Mesendoderm (in vitro differentiated cells): ENCODE results near the gene NDUFA13.

Source experiments
- DNase-seq: peaks from one replicate; pipeline ENCODE4 v3.0.0; 2013
- H2AK5ac ChIP-seq: 2 replicates; pipeline ENCODE4 v1.6.1; 2013; ENCODE audit warnings: low read length, inconsistent platforms
- H2BK120ac ChIP-seq: 2 replicates; pipeline ENCODE4 v1.6.1; 2013; ENCODE audit warnings: low read depth, mild to moderate bottlenecking, low read length, moderate library complexity, mixed read lengths
- H2BK15ac ChIP-seq: replicated peaks from 2 replicates; pipeline ENCODE4 v1.6.1; 2013; ENCODE audit warnings: low read depth, mild to moderate bottlenecking, moderate library complexity
- H2BK5ac ChIP-seq: 2 replicates; pipeline ENCODE4 v1.6.1; 2013; ENCODE audit warnings: low read length, inconsistent platforms
- H3K18ac ChIP-seq: 2 replicates; pipeline ENCODE4 v1.6.1; 2013; ENCODE audit warnings: mild to moderate bottlenecking, low read length, mixed read lengths
- H3K23ac ChIP-seq: one replicate; pipeline ENCODE4 v1.6.1; 2013; ENCODE audit warnings: low read length
- H3K27ac ChIP-seq: 2 replicates; pipeline ENCODE4 v1.5.1; 2013; ENCODE audit warnings: low read depth, mild to moderate bottlenecking, inconsistent platforms, low read length, moderate library complexity
- H3K27me3 ChIP-seq: 2 replicates; pipeline ENCODE4 v1.6.1; 2013; ENCODE audit warnings: low read length, control low read depth, mild to moderate bottlenecking, inconsistent platforms; ENCODE audit not compliant: insufficient read depth, poor library complexity
- H3K36me3 ChIP-seq: 2 replicates; pipeline ENCODE4 v1.6.1; 2013; ENCODE audit warnings: low read length, inconsistent platforms; ENCODE audit not compliant: control insufficient read depth, insufficient read depth
- H3K4ac ChIP-seq: one replicate; pipeline ENCODE4 v1.6.1; 2013; ENCODE audit warnings: low read depth, mild to moderate bottlenecking, low read length, moderate library complexity
- H3K4me1 ChIP-seq: 2 replicates; pipeline ENCODE4 v1.6.1; 2013; ENCODE audit warnings: low read depth, low read length, inconsistent platforms; ENCODE audit not compliant: control insufficient read depth
- H3K4me2 ChIP-seq: 2 replicates; pipeline ENCODE4 v1.6.1; 2013; ENCODE audit warnings: low read length
- H3K4me3 ChIP-seq: 2 replicates; pipeline ENCODE4 v1.5.1; 2013; ENCODE audit warnings: mild to moderate bottlenecking, low read length
- H3K56ac ChIP-seq: one replicate; pipeline ENCODE4 v1.6.1; 2013; ENCODE audit warnings: low read length
- H3K79me1 ChIP-seq: 2 replicates; pipeline ENCODE4 v1.6.1; 2013; ENCODE audit warnings: low read length, inconsistent platforms
- H3K79me2 ChIP-seq: 2 replicates; pipeline ENCODE4 v1.6.1; 2013; ENCODE audit warnings: mild to moderate bottlenecking, low read length; ENCODE audit not compliant: control insufficient read depth, insufficient read depth
- H3K9ac ChIP-seq: 2 replicates; pipeline ENCODE4 v1.6.1; 2013; ENCODE audit warnings: low read length, inconsistent platforms
- H4K5ac ChIP-seq: one replicate; pipeline ENCODE4 v1.6.1; 2013; ENCODE audit warnings: low read length
- H4K8ac ChIP-seq: one replicate; pipeline ENCODE4 v1.6.1; 2013; ENCODE audit warnings: low read depth, mild to moderate bottlenecking, control low read depth, low read length, moderate library complexity
- WGBS: extraction: QIAGEN DNeasy Blood & Tissue Kit; methylation state at CpG from one replicate; pipeline ENCODE4 v1.1.7; 2013; ENCODE audit warnings: low lambda C conversion rate, missing lambda C conversion rate; ENCODE audit not compliant: insufficient coverage; ENCODE audit errors: extremely low coverage; 5-methylcytosine and 5-hydroxymethylcytosine counted together

NDUFA13 gene

GRCh38 chr19:19525611-19526380 is 9.8 kb downstream of the NDUFA13 start:
- Histone ChIP-seq H3K27ac (no peak overlapping the region), H3K36me3 (peaks cover 4% of the 10 kb centered on the region)

GRCh38 chr19:19526581-19527370 is 10.8 kb downstream of the NDUFA13 start:
- no peak for DNase-seq
- no peak overlapping the region for H3K4ac ChIP-seq
- H3K23ac ChIP-seq, result no peak overlapping the region
- H3K4me3 ChIP-seq, result no peak overlapping the region
- peaks cover 7% of the 10 kb centered on the region for H3K79me2 ChIP-seq
- H3K18ac ChIP-seq, result no peak overlapping the region
- WGBS, result no CpG with 5 or more reads among the region's 28 CpGs
- H4K5ac ChIP-seq, result no peak overlapping the region
- H2BK5ac ChIP-seq, result no peak overlapping the region
- no peak overlapping the region for H2BK120ac ChIP-seq
- no peak overlapping the region for H3K56ac ChIP-seq
- H4K8ac ChIP-seq, result no peak overlapping the region
- no peak overlapping the region for H3K4me2 ChIP-seq
- H3K9ac ChIP-seq, result no peak overlapping the region
- H3K79me1 ChIP-seq, result peaks cover 7% of the 10 kb centered on the region
- H2BK15ac ChIP-seq, result no peak overlapping the region
- no peak overlapping the region for H2AK5ac ChIP-seq
- no peaks in the 10 kb centered on the region for H3K4me1 ChIP-seq
- no peaks in the 10 kb centered on the region for H3K27me3 ChIP-seq
- peaks cover 4% of the 10 kb centered on the region for H3K36me3 ChIP-seq
- H3K27ac ChIP-seq, result no peak overlapping the region

More at GRCh38 chr19:19525611-19526380, 9.8 kb downstream of the NDUFA13 start:
- Histone ChIP-seq H2BK120ac (no peak overlapping the region), H2AK5ac (no peak overlapping the region), H4K8ac (no peak overlapping the region), H3K18ac (no peak overlapping the region), H3K79me2 (peaks cover 11% of the 10 kb centered on the region), H2BK5ac (no peak overlapping the region), H2BK15ac (no peak overlapping the region), H3K23ac (no peak overlapping the region), H4K5ac (no peak overlapping the region), H3K4me1 (no peaks in the 10 kb centered on the region), H3K56ac (no peak overlapping the region), H3K4ac (no peak overlapping the region), H3K79me1 (peaks cover 10% of the 10 kb centered on the region), H3K9ac (no peak overlapping the region), H3K4me3 (no peak overlapping the region), H3K4me2 (no peak overlapping the region), H3K27me3 (no peaks in the 10 kb centered on the region)
- no peak for DNase-seq
- WGBS, result no CpG with 5 or more reads among the region's 23 CpGs

GRCh38 chr19:19527371-19527656 is 11.3 kb downstream of the NDUFA13 start:
- Histone ChIP-seq H4K5ac (no peak overlapping the region), H4K8ac (no peak overlapping the region), H2BK5ac (no peak overlapping the region), H3K36me3 (peaks cover 4% of the 10 kb centered on the region), H3K79me1 (peaks cover 7% of the 10 kb centered on the region), H3K23ac (no peak overlapping the region), H3K56ac (no peak overlapping the region), H3K4me2 (no peak overlapping the region), H3K27ac (no peak overlapping the region), H2BK15ac (no peak overlapping the region), H3K4me3 (no peak overlapping the region), H2AK5ac (no peak overlapping the region), H3K9ac (no peak overlapping the region), H3K27me3 (no peaks in the 10 kb centered on the region), H2BK120ac (no peak overlapping the region), H3K79me2 (peaks cover 7% of the 10 kb centered on the region), H3K4me1 (no peaks in the 10 kb centered on the region), H3K18ac (no peak overlapping the region), H3K4ac (no peak overlapping the region)
- WGBS, result no CpG with 5 or more reads among the region's 9 CpGs
- no peak for DNase-seq

GRCh38 chr19:19527674-19528625 is 11.9 kb downstream of the NDUFA13 start:
- Histone ChIP-seq H3K4ac (no peak overlapping the region), H3K27ac (no peak overlapping the region), H3K56ac (no peak overlapping the region), H2AK5ac (no peak overlapping the region), H2BK5ac (no peak overlapping the region), H3K23ac (no peak overlapping the region), H3K4me3 (no peak overlapping the region), H4K8ac (no peak overlapping the region), H3K79me1 (peaks cover 7% of the 10 kb centered on the region), H3K27me3 (no peaks in the 10 kb centered on the region), H2BK15ac (no peak overlapping the region), H3K4me2 (no peak overlapping the region), H3K79me2 (peaks cover 5% of the 10 kb centered on the region), H4K5ac (no peak overlapping the region), H2BK120ac (no peak overlapping the region), H3K9ac (no peak overlapping the region), H3K18ac (no peak overlapping the region), H3K4me1 (no peaks in the 10 kb centered on the region), H3K36me3 (peaks cover 4% of the 10 kb centered on the region)
- no CpG with 5 or more reads among the region's 27 CpGs for WGBS
- no peak for DNase-seq

- peaks cover 4% of the 10 kb centered on the region for H3K36me3 ChIP-seq
- no peak within 1 kb of the TSS for H3K4ac ChIP-seq
- H4K5ac ChIP-seq, result no peak within 1 kb of the TSS
- H3K79me1 ChIP-seq, result peaks cover 7% of the 10 kb centered on the region
- no peak within 1 kb of the TSS for H3K9ac ChIP-seq
- no peaks in the 10 kb centered on the region for H3K27me3 ChIP-seq
- H3K27ac ChIP-seq, result no peak within 1 kb of the TSS
- no peak within 1 kb of the TSS for H3K4me3 ChIP-seq
- H3K4me1 ChIP-seq, result no peaks in the 10 kb centered on the region
- H3K4me2 ChIP-seq, result no peak within 1 kb of the TSS
- no peak within 1 kb of the TSS for H2AK5ac ChIP-seq
- DNase-seq, result no peak
- H2BK5ac ChIP-seq, result no peak within 1 kb of the TSS
- no CpG with 5 or more reads among the region's 50 CpGs for WGBS
- H4K8ac ChIP-seq, result no peak within 1 kb of the TSS
- H3K79me2 ChIP-seq, result peaks cover 3% of the 10 kb centered on the region
- H3K56ac ChIP-seq, result no peak within 1 kb of the TSS
- H2BK120ac ChIP-seq, result no peak within 1 kb of the TSS
- H2BK15ac ChIP-seq, result no peak within 1 kb of the TSS
- H3K23ac ChIP-seq, result no peak within 1 kb of the TSS
- H3K18ac ChIP-seq, result no peak within 1 kb of the TSS
These were observed 12.9 kb downstream of the NDUFA13 start, which contains the start of gene YJEFN3 for GRCh38 chr19:19528721-19529490. Gene YJEFN3 (plus strand): TSS chr19:19528911. CDS start chr19:19528933, 22 bp downstream.
